ENCODE measurements around the gene ALDH3A2. TPM values are rescaled to one million over a fixed set of nuclear protein-coding genes. Genes with fewer than 3 reads are reported as not detected.

ALDH3A2 gene
- total and polyA plus RNA-seq, 2 of the 8 experiments (the other 6 are each of a cell fraction or from before 2014, with no cell fraction given), result 20.6 to 72.9 TPM

DNA sequence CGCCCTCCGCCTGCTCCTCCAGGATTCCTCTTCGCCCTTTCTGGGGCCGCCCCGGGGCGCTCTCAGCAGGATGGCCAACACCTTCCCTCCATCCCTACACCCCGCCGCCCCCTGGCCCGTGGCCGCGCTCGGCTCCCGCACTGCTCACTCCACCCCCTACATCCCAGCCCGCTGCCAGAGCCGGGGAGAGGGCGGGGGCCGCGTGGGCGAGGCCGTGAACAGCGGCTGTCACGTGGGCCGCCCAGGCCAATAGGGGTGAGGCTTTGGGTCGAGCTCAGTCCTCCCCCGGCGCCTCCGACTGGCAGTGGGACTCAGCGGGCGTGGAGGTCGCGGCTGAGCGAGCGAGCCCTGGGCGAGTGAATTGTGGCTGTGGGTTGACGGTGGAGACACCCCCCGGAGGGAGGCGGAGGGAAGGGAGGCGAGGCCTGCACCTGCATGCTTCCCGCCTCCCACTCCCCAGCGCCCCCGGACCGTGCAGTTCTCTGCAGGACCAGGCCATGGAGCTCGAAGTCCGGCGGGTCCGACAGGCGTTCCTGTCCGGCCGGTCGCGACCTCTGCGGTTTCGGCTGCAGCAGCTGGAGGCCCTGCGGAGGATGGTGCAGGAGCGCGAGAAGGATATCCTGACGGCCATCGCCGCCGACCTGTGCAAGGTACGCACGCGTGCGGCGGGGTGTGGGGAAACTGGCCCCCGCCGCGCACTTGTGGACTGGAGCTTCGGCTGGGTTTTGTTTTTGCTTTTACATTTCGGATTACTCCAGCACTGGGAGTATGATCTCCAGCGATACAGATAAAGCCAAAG lies at the start of gene ALDH3A2 (continued):
- no peak for TF ChIP-seq CHD7 (IDR thresholded peaks at IDR 0.05; ENCODE audit: insufficient replicate concordance, low read length)
- no peak for TF ChIP-seq CHD2 (IDR thresholded peaks at IDR 0.05; ENCODE audit: low read length)
- no peak for TF ChIP-seq MAFK (IDR thresholded peaks at IDR 0.05; ENCODE audit: low read depth, low read length)
- peak; percentile 96 for TF ChIP-seq KDM4A (IDR thresholded peaks at IDR 0.05; ENCODE audit: low read depth, low read length, severe bottlenecking)
- TF ChIP-seq RBBP5 (IDR thresholded peaks at IDR 0.05; ENCODE audit: borderline replicate concordance, low read depth, low read length), result 0 out of 2 replicates have a peak, but pooled peaks have one; percentile 16
- TF ChIP-seq JUN (IDR thresholded peaks at IDR 0.05; ENCODE audit: low read depth, low read length), result no peak
- peak in 1 of 2 experiments; percentile 88; a peak in 2 of 3 replicates for TF ChIP-seq POLR2A (IDR thresholded peaks at IDR 0.05; ENCODE audit: control extremely low read depth in 1 of 2, low read depth in 2 of 2, low read length in 2 of 2)
- TF ChIP-seq CBX5 (IDR thresholded peaks at IDR 0.05; ENCODE audit: low read depth, low read length), result no peak
- TF ChIP-seq FOSL1 (IDR thresholded peaks at IDR 0.05; ENCODE audit: insufficient read depth, low read depth, low read length), result no peak
- no peak for TF ChIP-seq BCL11A (IDR thresholded peaks at IDR 0.05; ENCODE audit: low read depth in 2 of 2, low read length in 2 of 2)

All from H1 (cell line).